ELR (cell line): ENCODE measurements around the gene ACSL5.

Experiments used
- DNase-seq: peaks from one replicate; pipeline ENCODE4 v3.0.0-alpha.2; 2015; ENCODE audit warnings: low read depth

The ACSL5 gene

DNA sequence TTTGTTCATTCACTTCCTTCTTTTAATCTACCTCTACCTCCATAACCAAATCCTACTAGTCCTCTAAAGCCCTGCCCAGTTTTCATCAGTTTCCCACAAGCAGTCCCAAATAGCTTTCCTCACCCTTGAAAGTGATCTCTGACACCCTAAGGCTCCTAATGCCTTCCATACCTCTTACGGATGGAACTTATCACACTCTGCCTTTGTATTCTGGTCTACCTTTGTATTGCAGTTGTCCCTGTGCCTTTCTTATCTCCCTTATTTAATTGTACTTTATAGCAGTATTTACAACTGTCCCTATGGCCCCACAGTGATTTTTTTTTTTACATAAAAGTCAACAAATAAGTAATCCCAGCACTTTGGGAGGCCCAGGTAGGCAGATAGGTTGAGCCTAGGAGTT is 33.8 kb downstream of the ACSL5 start:
- no peak for DNase-seq

DNA sequence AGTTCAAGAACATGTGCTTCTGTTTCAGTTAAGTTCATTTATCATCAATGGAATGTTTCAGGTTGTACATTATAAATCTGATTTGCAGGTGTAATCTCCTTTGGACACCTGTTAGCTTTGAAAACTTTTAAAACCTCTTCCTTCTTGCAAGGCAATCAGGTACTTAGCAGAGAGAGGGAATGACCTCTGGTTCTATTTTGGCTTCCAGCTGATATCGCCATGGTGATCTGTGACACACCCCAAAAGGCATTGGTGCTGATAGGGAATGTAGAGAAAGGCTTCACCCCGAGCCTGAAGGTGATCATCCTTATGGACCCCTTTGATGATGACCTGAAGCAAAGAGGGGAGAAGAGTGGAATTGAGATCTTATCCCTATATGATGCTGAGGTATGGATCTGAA is 35.4 kb downstream of the ACSL5 start:
- DNase-seq = no peak

DNA sequence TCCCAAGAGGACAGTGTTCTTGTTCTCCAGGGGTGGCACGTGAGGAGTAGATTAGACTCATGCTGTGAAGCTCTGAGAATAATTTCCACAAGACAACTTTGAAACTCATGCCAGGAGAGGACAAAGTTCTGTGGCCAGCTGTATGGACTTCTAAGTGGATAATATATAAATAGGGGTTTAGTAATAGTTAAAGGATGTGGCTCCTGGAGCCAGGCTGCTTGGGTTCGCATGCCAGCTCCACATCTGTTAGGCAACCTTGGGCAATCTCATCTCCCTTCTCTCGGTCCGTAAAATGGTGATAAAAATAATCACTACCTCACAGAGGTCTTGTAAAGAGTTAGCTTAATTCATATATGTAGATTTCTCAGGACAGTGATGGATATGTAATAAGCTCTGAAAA is 35.8 kb downstream of the ACSL5 start:
- no peak for DNase-seq

DNA sequence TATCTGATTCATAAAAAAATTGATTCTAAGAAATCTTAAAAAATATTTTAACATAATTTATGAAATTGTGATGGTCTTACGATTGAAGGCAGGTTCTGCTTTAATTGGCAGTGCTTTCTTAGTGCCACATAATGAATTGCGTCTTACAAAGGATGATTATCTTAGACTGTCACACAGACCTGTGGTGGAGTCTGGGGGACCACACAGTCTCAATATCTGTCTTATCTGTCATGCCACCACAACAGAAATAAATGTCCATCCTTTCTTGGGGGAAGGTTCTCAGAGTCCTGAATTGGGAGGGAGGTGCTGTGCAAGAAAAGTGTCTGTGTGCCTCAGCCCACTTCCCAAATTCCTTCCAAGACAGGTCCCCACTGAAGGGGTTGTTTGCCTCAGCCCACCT is 38.8 kb downstream of the ACSL5 start:
- no peak for DNase-seq

DNA sequence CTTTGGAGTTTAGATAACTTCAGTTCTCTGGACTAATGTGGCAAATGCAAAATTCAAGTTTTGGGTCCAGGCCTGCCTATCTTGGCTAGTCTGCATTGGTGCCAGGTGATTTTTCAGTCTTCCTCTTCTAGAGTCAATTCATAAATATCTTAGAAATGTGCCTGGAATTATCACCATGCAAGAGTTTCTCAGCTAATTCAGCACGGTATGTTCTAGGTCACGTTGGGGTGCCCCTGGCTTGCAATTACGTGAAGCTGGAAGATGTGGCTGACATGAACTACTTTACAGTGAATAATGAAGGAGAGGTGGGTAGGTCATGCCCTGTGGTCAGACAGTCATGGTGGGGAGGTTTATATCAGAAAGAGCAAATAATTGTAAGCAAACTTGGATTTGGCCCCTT is 47.8 kb downstream of the ACSL5 start:
- no peak for DNase-seq

DNA sequence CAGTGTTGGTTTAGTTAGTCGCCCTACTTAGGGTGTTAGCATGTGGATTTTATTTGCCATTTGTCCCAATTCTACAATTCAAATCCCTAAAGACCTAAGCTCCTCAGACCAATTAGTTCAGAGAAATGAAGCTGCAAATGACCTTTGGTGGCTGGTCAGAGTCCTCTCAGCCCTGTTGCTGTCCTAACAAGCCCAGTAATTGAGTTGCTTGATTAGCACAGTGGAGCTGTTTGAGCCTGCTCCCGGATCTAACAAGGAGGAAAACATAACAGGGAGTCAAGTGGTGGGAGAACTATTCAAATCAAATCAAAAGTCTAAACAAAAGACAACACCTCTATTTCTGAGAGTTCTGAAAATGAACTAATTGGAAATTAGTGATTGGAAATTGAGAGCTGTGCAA is 50.7 kb downstream of the ACSL5 start:
- no peak for DNase-seq

DNA sequence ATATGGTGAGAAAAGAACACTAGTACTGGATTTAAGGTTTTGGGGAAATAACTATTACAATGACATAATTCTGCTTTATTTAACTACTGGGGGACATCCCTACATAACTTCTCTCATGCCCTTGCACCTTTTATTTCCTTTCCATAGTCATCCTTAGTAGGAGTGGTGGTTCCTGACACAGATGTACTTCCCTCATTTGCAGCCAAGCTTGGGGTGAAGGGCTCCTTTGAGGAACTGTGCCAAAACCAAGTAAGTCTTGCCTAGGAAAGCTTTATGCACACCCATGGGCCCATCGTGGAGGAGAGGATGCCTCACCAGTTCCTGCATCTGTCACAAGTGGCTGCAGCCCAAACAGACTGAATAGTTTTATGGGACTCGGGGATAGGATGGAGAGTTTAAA is 52.2 kb downstream of the ACSL5 start:
- no peak for DNase-seq

DNA sequence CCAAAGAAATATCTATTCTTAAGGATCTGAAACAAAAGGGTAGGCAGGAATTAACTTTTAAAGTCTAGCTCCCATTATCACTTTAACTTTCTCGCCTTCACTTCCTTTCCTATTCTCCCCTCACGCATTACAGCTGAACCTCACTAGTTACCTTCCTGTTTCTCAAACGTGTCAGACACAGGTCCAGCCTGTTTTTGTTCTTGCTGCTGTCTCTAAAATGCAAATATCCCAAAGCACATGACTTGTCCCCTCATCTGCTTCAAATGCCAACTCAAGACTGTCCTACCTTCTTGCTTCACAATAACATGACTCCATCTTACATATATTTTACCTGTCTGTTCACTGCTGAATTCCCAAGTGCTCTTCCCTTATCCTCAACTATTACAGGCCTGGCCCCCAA is 55.2 kb downstream of the ACSL5 start:
- DNase-seq = no peak

DNA sequence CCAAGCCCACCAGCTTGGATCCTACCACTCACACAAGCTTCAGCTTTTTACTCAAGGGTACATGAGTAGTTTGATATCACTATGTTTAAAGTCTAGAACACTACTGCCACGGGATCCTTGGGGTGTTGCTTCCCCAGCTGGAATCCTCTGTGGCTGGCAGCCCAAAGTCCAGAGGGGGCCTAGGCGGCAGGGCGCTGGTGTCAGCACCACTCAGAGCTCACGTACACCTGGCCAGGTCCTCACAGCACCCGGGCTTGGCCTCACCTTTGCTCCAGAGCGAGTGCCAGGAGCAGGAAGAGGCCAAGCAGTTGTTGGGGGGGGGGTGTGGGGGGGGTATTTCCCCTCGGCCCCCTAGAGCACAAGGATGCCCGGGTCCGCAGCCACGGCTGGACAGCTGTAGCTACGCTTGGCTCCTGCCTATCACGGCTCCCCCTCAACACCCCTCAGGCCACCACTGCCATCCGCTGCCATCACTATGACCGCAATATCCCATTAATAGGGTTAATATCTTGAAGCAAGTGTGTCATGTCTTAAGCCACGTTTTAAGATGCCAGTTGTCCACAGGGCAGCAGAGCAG is 55.8 kb downstream of the ACSL5 start:
- no peak for DNase-seq

DNA sequence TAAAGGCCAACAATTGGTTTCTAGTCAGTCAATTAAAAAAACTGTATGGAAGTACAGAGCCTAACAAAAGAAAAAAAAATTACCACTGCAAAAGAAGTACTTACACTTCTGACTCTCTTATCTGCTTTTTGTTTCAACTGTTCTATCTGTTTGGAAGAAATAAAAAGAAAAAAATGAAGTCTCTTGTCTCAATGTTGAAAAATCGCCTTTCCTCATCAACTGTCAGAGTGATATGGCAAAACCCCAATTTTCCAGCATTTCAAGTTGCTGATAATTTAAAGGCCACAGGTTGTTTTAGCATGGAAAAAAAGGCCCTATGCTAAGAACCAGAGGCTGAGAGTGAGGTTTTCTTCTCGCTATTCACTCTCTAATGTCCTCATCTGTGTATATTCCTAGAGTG is 59.2 kb downstream of the ACSL5 start:
- no peak for DNase-seq

DNA sequence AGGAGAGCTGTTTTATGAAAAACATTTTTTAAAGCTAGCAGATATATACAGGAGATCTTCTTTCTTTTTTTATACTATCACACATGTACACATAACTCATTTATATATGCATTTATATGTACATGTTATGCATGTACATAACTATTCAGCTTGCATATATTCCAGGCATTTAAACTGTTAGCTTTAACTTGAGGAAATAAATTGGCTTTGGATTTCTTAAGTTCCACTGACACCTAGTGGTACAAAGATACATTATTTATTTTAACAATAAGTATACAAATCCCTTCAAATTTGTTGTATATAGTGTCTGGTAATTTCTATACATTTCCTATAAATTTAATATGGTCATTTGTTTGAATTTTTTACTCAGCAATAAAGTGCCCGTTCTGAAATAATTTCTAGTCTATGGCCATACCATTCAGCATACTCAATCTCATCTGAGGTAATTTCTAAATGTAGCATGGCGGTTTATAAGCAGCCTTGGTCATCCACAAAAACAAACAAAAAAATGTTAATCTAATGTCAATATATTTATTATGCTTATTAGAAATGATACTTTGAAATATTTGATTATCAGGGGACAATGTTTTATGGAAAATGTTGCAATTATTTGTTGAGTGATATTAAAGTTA is 61.2 kb downstream of the ACSL5 start:
- DNase-seq = peak; percentile 68

DNA sequence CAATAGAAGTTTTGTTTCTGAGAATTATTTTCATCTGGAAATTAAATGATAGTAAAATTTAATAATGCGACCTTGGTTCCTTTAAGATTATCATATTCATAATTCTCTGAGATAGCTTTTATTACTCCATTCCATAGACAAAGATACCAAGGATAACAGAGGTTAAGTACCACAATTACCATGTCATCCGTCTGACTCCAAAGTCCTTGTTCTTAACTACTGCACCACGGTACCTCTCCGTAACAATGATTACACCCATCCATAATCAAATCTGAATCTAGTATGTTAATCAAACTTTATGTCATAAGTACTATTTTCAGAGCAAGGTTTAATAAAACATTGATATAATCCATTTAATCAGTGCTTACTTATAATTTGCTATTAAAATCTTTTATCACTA is 64.4 kb downstream of the ACSL5 start:
- DNase-seq = no peak

DNA sequence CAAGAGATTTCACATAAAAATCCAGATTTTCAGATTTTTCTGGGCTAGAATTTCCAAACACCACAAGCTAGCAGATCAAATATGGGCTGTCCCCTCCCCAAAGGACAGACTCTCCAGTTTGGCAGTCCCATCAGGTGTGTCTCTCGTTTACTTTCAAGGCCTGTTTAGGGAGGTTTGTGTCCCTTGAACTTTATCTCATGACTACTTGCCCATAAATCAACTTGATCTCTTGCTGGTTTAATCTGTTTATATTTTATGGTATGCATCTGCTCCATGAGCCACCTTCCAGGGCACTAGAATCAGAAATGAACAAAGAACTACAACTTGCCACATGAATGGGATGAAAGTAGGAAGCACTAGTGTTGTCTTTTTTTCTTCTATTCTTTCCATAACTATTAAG is 67.6 kb downstream of the ACSL5 start:
- no peak for DNase-seq

DNA sequence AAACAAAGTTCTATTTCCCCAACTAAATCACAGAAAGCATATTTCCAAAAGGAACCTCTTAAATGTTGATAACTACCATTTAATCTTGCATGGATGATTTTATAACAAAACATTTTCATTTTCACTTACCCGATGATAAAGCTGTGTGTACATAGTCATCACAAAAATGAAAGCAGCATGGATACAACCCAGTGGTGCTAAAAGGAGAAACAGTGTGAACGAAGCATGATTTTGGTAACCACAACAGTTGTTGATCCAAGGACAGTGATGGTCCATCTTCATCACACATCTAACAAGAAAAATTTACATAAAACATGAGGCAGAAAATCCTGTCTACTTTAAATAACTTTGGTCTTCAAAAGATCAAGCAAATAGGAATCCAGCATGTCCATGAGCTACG is 68.1 kb downstream of the ACSL5 start:
- no peak for DNase-seq

DNA sequence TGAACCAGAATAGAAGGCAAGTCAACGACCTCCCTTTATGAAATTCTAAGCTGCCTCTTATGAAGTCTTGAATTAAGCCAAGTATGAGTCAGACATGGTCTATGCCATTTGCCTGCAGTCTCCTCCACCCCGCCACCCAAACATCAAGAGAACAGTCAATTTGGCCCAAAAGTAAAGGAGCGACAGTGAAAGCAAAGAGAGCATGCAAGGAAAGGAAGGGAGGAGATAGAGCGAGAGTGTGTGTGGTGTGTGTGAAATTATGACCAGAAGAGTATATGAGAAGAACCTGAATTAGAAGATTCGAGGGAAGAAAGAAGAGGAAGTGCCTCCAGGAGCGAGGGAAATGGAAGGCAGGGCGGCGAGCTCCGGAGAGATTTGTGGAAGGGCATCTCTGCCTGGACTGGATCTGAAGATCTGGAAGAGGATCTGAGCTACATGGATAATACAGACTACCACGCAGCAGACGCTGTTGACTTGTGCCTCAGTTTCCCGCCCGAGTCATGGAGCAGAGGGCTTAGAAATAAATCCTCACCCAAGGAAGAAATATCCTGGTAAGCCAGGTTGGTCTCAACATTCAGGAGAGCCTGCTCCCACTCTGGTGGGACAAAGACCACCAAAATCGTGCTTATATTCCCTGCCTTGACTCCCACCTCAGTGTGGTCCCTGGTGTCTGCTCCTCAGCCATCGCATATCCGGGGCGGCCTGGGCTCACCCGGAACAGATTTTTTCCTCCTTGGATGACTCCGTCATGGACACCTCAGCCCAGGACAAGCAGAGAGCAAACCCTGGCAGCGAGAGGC is 72.3 kb downstream of the ACSL5 start:
- DNase-seq = peak; percentile 59

DNA sequence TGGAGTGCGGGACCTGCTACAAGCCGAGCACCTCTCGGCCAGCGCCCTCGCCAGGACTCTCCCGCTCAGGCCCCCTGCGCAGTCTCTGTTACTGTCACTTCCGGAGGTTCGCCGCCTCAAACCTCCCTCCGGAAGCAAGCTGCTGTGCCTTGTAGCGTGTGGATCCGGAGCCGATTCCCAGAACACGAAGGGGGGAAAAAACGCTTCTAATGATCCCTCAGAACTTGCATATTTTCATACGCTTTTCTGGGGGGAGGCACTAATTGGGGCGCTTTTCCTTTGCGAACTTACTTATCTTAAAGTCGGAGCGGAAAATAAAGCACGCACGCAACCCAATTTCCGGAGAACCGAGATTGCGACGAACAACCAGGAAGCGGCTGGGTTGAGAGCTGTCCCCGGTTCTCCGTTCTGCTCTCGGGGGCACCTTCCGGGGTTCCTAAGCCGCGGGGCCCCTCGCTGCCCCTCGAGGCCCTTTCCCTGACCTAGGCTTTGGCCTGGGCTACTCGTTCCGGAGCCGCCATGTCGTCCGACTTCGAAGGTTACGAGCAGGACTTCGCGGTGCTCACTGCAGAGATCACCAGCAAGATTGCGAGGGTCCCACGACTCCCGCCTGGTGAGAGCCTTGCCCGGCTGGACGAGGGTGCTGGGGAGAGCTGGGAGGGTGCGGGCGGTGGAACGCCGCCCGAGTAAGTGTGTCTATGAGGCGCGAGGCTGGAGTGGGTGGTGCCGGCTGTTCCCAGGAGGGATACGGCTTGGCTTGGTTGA is 73.1 kb downstream of the ACSL5 start, which contains the start of the genes VTI1A and ZDHHC6:
Gene VTI1A, plus strand, starts transcription at position 361 of the 765 bp plus-strand sequence. Its CDS starts 159 bp downstream, at position 520.
Gene ZDHHC6, minus strand, starts transcription at position 60 of the 765 bp plus-strand sequence. CDS start 1,478 bp downstream, outside the sequence.
- peak; percentile 91 for DNase-seq

DNA sequence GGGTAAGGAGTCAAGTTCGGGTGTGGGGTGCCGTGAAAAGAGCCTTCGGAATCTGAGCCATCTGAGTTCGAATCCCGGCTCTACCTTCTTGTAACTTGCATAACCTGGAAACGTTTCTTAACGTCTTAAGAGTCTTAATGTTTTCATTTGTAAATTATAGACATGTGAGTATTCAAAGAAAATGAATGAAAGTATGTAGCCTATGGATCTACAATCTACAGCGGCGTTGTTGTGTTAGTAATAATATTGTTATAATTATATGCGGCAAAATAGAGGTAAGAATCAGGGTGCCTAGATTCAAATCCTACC is 73.7 kb downstream of the ACSL5 start:
- no peak for DNase-seq

DNA sequence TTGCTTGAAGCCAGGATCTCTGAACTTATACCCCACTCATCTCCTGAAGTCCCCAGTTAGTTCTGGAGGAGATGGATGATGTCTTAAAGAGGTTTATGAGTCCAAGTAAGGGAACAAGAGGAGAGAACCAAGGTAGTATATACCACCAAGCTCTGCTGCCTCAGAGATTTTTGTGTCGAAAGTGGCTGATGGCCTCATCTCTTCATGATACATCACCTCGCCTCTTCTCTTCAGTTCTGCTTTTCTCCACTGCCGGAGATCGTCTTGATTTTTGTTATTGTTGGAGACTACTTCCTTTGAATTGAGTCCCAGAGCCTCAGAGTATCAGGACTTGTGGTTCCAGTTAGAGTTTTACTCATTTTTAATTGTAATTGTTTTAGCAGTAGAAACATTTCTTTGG is 75.0 kb downstream of the ACSL5 start:
- no peak for DNase-seq

DNA sequence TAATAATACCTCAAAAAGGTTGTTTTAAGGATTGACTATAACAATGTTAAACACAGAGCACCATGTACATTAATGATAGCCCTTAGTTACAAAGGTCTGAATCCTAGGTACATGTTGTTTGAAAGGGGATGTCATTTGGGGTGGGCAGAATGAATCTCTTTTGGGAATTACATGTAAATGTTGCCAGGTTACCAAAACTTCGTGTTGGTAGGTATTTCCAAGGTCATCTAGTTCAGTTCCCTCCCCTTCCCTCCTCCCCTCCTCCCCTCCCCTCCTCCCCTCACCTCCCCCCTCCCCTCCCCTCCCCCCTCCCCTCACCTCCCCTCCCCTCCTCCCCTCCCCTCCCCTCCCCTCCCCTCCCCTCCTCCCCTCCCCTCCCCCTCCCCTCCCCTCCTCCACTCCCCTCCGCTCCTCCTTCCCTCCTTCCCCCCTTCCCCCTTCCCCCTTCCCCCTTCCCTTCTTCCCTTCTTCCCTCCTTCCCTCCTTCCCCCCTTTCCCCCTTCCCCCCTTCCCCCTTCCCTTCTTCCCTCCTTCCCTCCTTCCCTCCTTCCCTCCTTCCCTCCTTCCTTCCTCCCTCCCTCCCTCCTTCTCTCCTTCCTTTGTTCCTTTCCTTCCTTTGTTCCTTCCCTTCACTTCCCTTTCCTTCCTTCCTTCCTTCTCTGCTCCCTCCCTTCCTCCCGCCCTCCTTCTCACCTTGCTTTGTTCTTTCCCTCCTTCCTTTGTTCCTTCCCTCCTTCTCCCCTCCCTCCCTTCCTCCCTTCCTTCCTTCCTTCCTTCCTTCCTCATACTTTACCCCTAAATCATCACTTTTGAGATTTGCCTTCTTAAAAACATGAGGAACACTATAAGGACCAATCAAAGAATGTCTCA is 81.2 kb downstream of the ACSL5 start:
- DNase-seq = no peak

DNA sequence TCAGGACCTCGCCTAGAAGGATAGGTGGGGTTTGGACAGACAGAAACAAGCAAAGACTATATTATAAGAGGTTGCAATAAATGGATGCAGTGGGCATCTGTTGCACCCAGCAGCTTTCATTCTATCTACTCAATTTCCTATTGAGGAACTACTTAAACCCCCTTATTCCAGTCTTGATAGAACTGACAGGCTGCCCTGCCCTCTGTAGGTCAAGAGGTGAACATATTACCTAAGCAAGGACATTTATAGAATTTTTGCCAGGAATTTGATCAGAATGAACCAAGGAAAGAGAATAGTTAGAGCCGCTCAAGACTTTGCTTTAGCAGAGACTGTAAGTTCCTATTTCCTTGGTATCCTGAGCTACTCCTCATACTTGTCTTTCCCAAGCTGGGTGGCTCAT is 82.6 kb downstream of the ACSL5 start:
- DNase-seq = peak; percentile 17

DNA sequence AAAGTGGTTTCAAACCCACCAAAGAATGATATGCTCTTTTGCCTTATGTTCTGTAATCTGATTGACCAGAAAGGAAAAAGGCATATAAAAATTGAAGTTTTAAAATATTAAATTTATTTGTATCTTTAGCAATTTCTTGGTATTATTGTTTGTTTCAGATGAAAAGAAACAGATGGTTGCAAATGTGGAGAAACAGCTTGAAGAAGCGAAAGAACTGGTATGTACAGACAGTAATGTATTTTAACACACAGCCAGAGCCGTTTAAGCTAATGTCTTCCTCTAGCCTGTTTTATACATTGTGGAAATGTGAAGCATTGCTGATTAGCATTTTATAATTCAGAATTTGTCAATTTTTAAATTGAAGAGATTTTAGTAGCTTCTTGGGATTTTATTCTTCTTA is 86.5 kb downstream of the ACSL5 start:
- DNase-seq = no peak
